A549 (cell line): ENCODE measurements around the gene CDHR2. TPM values are rescaled to one million over a fixed set of nuclear protein-coding genes. Genes with fewer than 3 reads are reported as not detected.

Source experiments
- ATAC-seq, 2 experiments: fragments of 200-7000 bp in 1 of 2; fragments of >200 bp in 1 of 2; cut with Nextera tagmentation in 1 of 2; cut with Tn5 transposase in 1 of 2; 3 replicates each; pipeline versions ENCODE4 v1.8.0 to v1.9.1; 2018 to 2020; ENCODE audit warnings: mild to moderate bottlenecking in 1 of 2, moderate library complexity in 1 of 2
- CTCF ChIA-PET: fragments of 300-600 bp; sonication (Branson Sonifier 250); formaldehyde crosslinking; extraction: SDS; loops from one replicate; lab custom pipeline; 2021; ENCODE audit warnings: antibody characterized with exemption, inconsistent platforms; lab: Yijun Ruan, JAX
- POLR2A ChIA-PET: fragments of 350-600 bp; formaldehyde crosslinking; extraction: SDS; loops from one replicate; lab custom pipeline; 2021; ENCODE audit warnings: antibody characterized with exemption, inconsistent platforms; lab: Yijun Ruan, JAX
- DNase-seq, 2 experiments: peaks; one replicate each; pipeline versions ENCODE4 v3.0.0 to v3.0.0-alpha.2; 2011 to 2016; ENCODE audit warnings: low read depth in 1 of 2, low spot score in 1 of 2
- FAIRE-seq: peaks from 2 replicates; lab custom pipeline; 2011; peaks lifted over from hg19 to GRCh38; lab: Jason Lieb, UNC
- H3K27ac ChIP-seq, 2 experiments: fragments of >200 bp; sonication (Bioruptor Twin); formaldehyde crosslinking; 3 replicates each; pipeline ENCODE4 v1.5.1; 2016 to 2017
- H3K4me1 ChIP-seq: fragments of >200 bp; sonication (Bioruptor Twin); formaldehyde crosslinking; 3 replicates; pipeline ENCODE4 v1.6.1; 2016
- H3K4me2 ChIP-seq: fragments of >200 bp; sonication (Bioruptor Twin); formaldehyde crosslinking; 3 replicates; pipeline ENCODE4 v1.6.1; 2016
- H3K4me3 ChIP-seq: fragments of >200 bp; sonication (Bioruptor Twin); formaldehyde crosslinking; 3 replicates; pipeline ENCODE4 v1.5.1; 2016
- H3K9me3 ChIP-seq: fragments of >200 bp; sonication (Bioruptor Twin); formaldehyde crosslinking; 3 replicates; pipeline ENCODE4 v1.6.1; 2016
- EP300 ChIP-seq, 2 experiments: fragments of >200 bp; sonication (Bioruptor Twin); formaldehyde crosslinking; IDR thresholded peaks; 2 replicates in 1 of 2; 3 replicates in 1 of 2; pipeline ENCODE4 v1.6.1; 2016 to 2017
- FOSB ChIP-seq: fragments of 250-450 bp; sonication (Bioruptor Pico); IDR thresholded peaks from 2 replicates; pipeline ENCODE4 v1.5.0; 2020; ENCODE audit warnings: mild to moderate bottlenecking, moderate library complexity
- FOSL2 ChIP-seq, 2 experiments: fragments of 450-650 bp in 1 of 2; fragments of >200 bp in 1 of 2; sonication (Bioruptor Twin) in 1 of 2; formaldehyde crosslinking; IDR thresholded peaks; 2 replicates each; pipeline versions ENCODE4 v1.5.0 to v1.6.1; 2016 to 2020; ENCODE audit warnings: mild to moderate bottlenecking in 1 of 2, moderate library complexity in 1 of 2
- HOXB13 ChIP-seq: fragments of 250-450 bp; sonication (Bioruptor Pico); IDR thresholded peaks from 2 replicates; pipeline ENCODE4 v1.5.0; 2020; ENCODE audit warnings: low read depth, mild to moderate bottlenecking, moderate library complexity
- JUNB ChIP-seq: fragments of >200 bp; sonication (Bioruptor Twin); formaldehyde crosslinking; IDR thresholded peaks from 2 replicates; pipeline ENCODE4 v1.6.1; 2016
- KDM1A ChIP-seq: fragments of 200-600 bp; sonication (generic); IDR thresholded peaks from 2 replicates; pipeline ENCODE4 v1.6.1; 2016; ENCODE audit warnings: low read depth, mild to moderate bottlenecking
- KDM5A ChIP-seq: fragments of 200-600 bp; sonication (generic); IDR thresholded peaks from 2 replicates; pipeline ENCODE4 v1.6.1; 2016; ENCODE audit warnings: antibody characterized with exemption, mild to moderate bottlenecking
- MYC ChIP-seq: IDR thresholded peaks from 2 replicates; pipeline ENCODE4 v1.6.1; 2012; ENCODE audit warnings: mild to moderate bottlenecking, inconsistent platforms, low read length, improper control_type of control experiment, borderline replicate concordance
- NFE2L2 ChIP-seq: fragments of 150-350 bp; conservative IDR thresholded peaks from 2 replicates; pipeline ENCODE4 v1.6.1; 2014; ENCODE audit warnings: low read length
- NPAS2 ChIP-seq: fragments of 250-450 bp; sonication (Bioruptor Pico); IDR thresholded peaks from 2 replicates; pipeline ENCODE4 v1.8.0; 2022; ENCODE audit warnings: mild to moderate bottlenecking, moderate library complexity, borderline replicate concordance
- PHF8 ChIP-seq: fragments of 200-600 bp; sonication (generic); IDR thresholded peaks from 2 replicates; pipeline ENCODE4 v1.6.1; 2016; ENCODE audit warnings: low read depth, mild to moderate bottlenecking, antibody characterized with exemption, moderate library complexity, borderline replicate concordance
- RFX5 ChIP-seq: fragments of 450-650 bp; IDR thresholded peaks from 2 replicates; pipeline ENCODE4 v1.7.1; 2014; ENCODE audit warnings: antibody characterized with exemption, mild to moderate bottlenecking, moderate library complexity
- RNF2 ChIP-seq: fragments of 200-600 bp; sonication (generic); IDR thresholded peaks from 2 replicates; pipeline ENCODE4 v1.6.1; 2016; ENCODE audit warnings: low read depth, mild to moderate bottlenecking, antibody characterized with exemption, moderate library complexity, borderline replicate concordance
- SMC3 ChIP-seq: fragments of >200 bp; sonication (Bioruptor Twin); formaldehyde crosslinking; IDR thresholded peaks from 3 replicates; pipeline ENCODE4 v1.6.1; 2018; ENCODE audit warnings: inconsistent platforms
- ZC3H11A ChIP-seq: fragments of 450-650 bp; IDR thresholded peaks from 2 replicates; pipeline ENCODE4 v1.6.1; 2014; ENCODE audit warnings: antibody characterized with exemption, mild to moderate bottlenecking
- ZSCAN20 ChIP-seq: fragments of 250-450 bp; sonication (Bioruptor Pico); IDR thresholded peaks from 2 replicates; pipeline ENCODE4 v1.8.0; 2022; ENCODE audit warnings: mild to moderate bottlenecking, moderate library complexity
- WGBS: methylation state at CpG from one replicate; pipeline ENCODE4 v1.1.6; 2017; ENCODE audit errors: missing lambda C conversion rate; 5-methylcytosine and 5-hydroxymethylcytosine counted together
- polyA plus RNA-seq, 4 experiments: library from polyadenylated mRNA; depleted of rRNA in 3 of 4; stranded (reverse); fragments of >200 nt; fragmentation: RNase III in 1 of 4; extraction: RNeasy Plus Mini Kit Qiagen cat#74134 plus additional on column Dnase treatment in 1 of 4; gene quantifications; 2 replicates in 3 of 4; 3 replicates in 1 of 4; pipeline ENCODE4 v1.2.3, GENCODE V29; 2011 to 2017
- TF ChIP-seq, protein P1 (sequence below): fragments of 450-650 bp; IDR thresholded peaks from 2 replicates; pipeline ENCODE4 v1.6.1; 2014; ENCODE audit warnings: antibody characterized with exemption
- TF ChIP-seq, protein P2 (sequence below): fragments of 250-450 bp; sonication (Bioruptor Pico); IDR thresholded peaks from 2 replicates; pipeline ENCODE4 v1.5.0; 2021; ENCODE audit warnings: mild to moderate bottlenecking, moderate library complexity, borderline replicate concordance
- TF ChIP-seq, protein P3 (sequence below): fragments of >200 bp; sonication (Bioruptor Twin); formaldehyde crosslinking; IDR thresholded peaks from 3 replicates; pipeline ENCODE4 v1.6.1; 2016
- TF ChIP-seq, protein P4 (sequence below): fragments of 200-600 bp; sonication (generic); IDR thresholded peaks from 2 replicates; pipeline ENCODE4 v1.6.1; 2016; ENCODE audit warnings: antibody characterized with exemption, mild to moderate bottlenecking, moderate library complexity
- TF ChIP-seq, protein P5 (sequence below): IDR thresholded peaks from 2 replicates; pipeline ENCODE4 v1.6.1; 2012; ENCODE audit warnings: low read depth, borderline replicate concordance

CDHR2 gene
- polyA plus RNA-seq, 2 of the 4 experiments (the other 2 are of a cell fraction) = 0.09 TPM; not detected in 1

DNA sequence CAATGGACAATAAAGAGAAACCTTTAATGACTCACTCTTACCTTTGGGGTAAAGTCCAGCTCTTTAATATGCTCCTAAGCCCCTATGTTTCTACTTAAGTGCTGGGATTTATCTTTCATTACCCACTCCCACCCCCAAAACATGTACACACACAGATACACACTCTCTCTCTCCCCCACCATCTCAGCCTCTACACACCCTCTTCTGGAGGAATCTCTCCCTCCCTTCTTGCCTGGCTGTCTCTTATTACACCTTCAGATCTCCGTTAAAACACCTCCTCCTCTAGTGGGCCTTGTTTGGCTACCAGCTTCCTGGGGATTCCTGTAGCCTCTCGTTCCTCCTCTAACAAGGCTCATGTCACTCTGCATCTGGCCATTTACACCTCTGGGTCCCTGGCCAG is 53.9 kb downstream of the CDHR2 start:
- no peak for ATAC-seq
- no peak for FAIRE-seq
- POLR2A ChIA-PET = no interaction called here
- Histone ChIP-seq H3K4me2 (no peak overlapping the region), H3K27ac (no peak overlapping the region), H3K4me1 (0 out of 3 replicates have a peak, but pooled peaks cover 7% of the 10 kb centered on the region), H3K4me3 (no peak overlapping the region), H3K9me3 (no peaks in the 10 kb centered on the region)
- WGBS = 61% methylated on average over 2 of the region's 2 CpGs
- DNase-seq = no peak
- CTCF ChIA-PET = interaction anchor here (0.7 to 3.0 kb wide), 6 partner anchors 16 to 263 kb away, joined by 3 to 11 read pairs (median 6); no protein-coding TSS in a partner anchor
- no peak for TF ChIP-seq RFX5

DNA sequence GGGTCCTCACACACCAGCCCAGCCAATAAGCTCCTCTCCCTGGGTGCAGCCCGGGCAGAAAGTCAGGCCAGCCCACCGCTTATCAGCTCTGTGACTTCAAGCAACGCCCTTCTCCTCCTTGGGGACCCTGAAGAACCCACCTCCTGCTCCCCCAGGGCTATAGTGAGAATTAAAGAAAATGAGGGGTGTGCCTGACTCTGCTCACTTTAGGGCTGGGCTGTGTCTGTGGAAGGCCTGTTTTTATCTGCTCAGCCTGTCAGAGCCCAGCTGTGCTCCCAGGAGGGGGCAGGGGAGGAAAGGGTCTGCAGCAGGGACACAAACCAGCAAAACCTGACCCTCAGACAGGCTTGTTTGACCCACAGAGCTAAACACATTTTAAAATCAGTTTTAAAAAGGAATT is 56.9 kb downstream of the CDHR2 start:
- 80% methylated on average over 3 of the region's 3 CpGs for WGBS
- H3K4me1 ChIP-seq = peaks cover 13% of the 10 kb centered on the region
- no peak for TF ChIP-seq FOSB
- no peak for TF ChIP-seq HOXB13 (CRISPR knock-in tag)
- TF ChIP-seq, protein P1, sequence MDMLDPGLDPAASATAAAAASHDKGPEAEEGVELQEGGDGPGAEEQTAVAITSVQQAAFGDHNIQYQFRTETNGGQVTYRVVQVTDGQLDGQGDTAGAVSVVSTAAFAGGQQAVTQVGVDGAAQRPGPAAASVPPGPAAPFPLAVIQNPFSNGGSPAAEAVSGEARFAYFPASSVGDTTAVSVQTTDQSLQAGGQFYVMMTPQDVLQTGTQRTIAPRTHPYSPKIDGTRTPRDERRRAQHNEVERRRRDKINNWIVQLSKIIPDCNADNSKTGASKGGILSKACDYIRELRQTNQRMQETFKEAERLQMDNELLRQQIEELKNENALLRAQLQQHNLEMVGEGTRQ = no peak
- no peak for TF ChIP-seq MYC
- TF ChIP-seq RNF2 = no peak
- no peak for TF ChIP-seq ZSCAN20 (CRISPR knock-in tag)
- no peak for TF ChIP-seq FOSL2 (IDR thresholded peaks at IDR 0.05)
- no peak for TF ChIP-seq FOSL2 (CRISPR knock-in tag; IDR thresholded peaks at IDR 0.05)
- TF ChIP-seq, protein P2, sequence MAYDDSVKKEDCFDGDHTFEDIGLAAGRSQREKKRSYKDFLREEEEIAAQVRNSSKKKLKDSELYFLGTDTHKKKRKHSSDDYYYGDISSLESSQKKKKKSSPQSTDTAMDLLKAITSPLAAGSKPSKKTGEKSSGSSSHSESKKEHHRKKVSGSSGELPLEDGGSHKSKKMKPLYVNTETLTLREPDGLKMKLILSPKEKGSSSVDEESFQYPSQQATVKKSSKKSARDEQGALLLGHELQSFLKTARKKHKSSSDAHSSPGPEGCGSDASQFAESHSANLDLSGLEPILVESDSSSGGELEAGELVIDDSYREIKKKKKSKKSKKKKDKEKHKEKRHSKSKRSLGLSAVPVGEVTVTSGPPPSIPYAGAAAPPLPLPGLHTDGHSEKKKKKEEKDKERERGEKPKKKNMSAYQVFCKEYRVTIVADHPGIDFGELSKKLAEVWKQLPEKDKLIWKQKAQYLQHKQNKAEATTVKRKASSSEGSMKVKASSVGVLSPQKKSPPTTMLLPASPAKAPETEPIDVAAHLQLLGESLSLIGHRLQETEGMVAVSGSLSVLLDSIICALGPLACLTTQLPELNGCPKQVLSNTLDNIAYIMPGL (CRISPR knock-in tag) = no peak
- no peak for TF ChIP-seq JUNB
- TF ChIP-seq, protein P3, sequence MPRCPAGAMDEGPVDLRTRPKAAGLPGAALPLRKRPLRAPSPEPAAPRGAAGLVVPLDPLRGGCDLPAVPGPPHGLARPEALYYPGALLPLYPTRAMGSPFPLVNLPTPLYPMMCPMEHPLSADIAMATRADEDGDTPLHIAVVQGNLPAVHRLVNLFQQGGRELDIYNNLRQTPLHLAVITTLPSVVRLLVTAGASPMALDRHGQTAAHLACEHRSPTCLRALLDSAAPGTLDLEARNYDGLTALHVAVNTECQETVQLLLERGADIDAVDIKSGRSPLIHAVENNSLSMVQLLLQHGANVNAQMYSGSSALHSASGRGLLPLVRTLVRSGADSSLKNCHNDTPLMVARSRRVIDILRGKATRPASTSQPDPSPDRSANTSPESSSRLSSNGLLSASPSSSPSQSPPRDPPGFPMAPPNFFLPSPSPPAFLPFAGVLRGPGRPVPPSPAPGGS = no peak
- TF ChIP-seq, protein P4, sequence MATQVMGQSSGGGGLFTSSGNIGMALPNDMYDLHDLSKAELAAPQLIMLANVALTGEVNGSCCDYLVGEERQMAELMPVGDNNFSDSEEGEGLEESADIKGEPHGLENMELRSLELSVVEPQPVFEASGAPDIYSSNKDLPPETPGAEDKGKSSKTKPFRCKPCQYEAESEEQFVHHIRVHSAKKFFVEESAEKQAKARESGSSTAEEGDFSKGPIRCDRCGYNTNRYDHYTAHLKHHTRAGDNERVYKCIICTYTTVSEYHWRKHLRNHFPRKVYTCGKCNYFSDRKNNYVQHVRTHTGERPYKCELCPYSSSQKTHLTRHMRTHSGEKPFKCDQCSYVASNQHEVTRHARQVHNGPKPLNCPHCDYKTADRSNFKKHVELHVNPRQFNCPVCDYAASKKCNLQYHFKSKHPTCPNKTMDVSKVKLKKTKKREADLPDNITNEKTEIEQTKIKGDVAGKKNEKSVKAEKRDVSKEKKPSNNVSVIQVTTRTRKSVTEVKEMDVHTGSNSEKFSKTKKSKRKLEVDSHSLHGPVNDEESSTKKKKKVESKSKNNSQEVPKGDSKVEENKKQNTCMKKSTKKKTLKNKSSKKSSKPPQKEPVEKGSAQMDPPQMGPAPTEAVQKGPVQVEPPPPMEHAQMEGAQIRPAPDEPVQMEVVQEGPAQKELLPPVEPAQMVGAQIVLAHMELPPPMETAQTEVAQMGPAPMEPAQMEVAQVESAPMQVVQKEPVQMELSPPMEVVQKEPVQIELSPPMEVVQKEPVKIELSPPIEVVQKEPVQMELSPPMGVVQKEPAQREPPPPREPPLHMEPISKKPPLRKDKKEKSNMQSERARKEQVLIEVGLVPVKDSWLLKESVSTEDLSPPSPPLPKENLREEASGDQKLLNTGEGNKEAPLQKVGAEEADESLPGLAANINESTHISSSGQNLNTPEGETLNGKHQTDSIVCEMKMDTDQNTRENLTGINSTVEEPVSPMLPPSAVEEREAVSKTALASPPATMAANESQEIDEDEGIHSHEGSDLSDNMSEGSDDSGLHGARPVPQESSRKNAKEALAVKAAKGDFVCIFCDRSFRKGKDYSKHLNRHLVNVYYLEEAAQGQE = no peak
- TF ChIP-seq SMC3 = no peak
- no peak for TF ChIP-seq EP300 (IDR thresholded peaks at IDR 0.05)
- no peak for TF ChIP-seq ZC3H11A
- TF ChIP-seq, protein P5, sequence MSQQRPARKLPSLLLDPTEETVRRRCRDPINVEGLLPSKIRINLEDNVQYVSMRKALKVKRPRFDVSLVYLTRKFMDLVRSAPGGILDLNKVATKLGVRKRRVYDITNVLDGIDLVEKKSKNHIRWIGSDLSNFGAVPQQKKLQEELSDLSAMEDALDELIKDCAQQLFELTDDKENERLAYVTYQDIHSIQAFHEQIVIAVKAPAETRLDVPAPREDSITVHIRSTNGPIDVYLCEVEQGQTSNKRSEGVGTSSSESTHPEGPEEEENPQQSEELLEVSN = no peak
- TF ChIP-seq PHF8 = no peak
- TF ChIP-seq NFE2L2 = no peak
- no peak for TF ChIP-seq KDM5A
- no peak for TF ChIP-seq NPAS2 (CRISPR knock-in tag)
- TF ChIP-seq KDM1A = no peak
- TF ChIP-seq, all 56 proteins: peak for 0
- ATAC-seq (no peak), DNase-seq (no peak), FAIRE-seq (no peak)
- no peak overlapping the region for H3K27ac ChIP-seq
- H3K4me2 ChIP-seq = no peak overlapping the region
- ChIA-PET POLR2A (interaction anchor here (0.6 to 1.5 kb wide), 2 partner anchors 41 to 293 kb away, joined by 3 to 5 read pairs; partner anchors contain the start of genes HK3 and TSPAN17), CTCF (interaction anchor here (0.9 to 3.8 kb wide), 8 partner anchors 12 to 190 kb away, joined by 4 to 18 read pairs (median 6); partner anchors contain the start of genes CLTB and TSPAN17)
- H3K9me3 ChIP-seq = no peaks in the 10 kb centered on the region
- H3K4me3 ChIP-seq = no peak overlapping the region
